NCI-H524 (cell line): ENCODE measurements around the gene CTBP2.
"Not testable (repeated sequence)": the region's sequence is repeated elsewhere in the genome, so short reads cannot be mapped to it uniquely, and the experiment has no call there.

ENCODE experiments used
- DNase-seq, 2 experiments: peaks; one replicate each; lab custom pipeline; 2025; lab: John Stamatoyannopoulos, UW

CTBP2 gene

DNA sequence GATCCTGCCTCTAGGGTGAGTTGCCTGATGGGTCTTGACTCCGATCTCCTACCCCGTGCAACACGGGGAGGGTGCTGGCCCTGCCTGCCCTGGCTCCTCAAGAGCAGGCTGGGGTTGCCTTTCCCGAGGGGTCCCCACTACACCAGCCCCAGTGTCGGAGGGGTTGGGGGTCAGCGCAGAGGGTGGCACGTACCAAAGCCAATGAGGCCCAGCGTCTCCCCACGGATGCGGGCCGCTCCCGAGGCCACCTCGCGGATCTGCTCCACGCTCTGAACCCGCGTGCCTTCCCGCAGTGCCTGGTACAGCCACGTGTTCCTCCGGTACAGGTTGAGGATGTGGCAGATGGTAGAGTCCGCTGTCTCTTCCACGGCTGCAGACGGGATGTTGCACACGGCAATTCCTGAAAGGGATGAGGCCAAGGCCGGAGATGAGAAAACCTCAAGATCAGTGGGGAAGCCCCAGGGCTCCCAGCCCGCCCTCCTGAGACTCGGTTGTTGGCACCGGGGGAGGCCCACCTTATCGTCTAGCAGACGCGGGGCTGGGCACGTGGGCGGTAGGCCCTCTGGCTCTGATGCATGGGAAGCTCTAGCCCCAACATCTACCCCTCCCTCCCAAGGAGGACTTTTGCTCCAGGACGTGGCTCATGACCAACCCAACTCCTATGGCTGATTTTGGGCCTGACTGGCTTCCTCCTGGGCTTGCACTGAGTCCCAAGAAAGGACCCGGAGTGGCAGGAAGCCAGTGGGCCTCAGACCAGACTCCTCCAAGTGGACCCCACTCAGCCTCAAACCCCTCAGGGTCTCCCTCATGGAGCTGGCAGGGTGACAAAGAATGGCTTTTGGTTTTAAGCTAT is 162.4 kb downstream of the CTBP2 start:
- DNase-seq, result no peak

DNA sequence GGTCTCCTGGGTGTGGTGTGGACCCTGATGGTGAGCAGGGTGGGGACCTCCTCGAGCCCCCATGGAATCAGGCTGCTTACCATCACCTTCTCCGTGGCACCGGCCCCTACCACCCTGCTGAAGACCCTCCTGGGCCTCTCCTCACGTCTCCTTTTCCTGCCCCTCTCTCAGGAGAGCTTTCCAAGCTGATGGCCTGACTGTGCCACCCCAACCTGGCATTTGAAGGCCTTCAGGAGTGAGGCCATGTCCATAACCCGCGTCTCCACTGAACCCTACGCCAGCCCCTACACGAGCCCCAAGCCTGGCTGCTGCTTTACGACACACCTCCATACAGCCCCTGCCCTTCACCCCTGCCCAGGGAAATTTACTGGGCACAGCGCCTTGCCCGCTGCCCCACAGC is 163.1 kb downstream of the CTBP2 start:
- DNase-seq, result no peak

GRCh38 chr10:124996854-124997215 is 163.5 kb downstream of the CTBP2 start:
- DNase-seq, result no peak

DNA sequence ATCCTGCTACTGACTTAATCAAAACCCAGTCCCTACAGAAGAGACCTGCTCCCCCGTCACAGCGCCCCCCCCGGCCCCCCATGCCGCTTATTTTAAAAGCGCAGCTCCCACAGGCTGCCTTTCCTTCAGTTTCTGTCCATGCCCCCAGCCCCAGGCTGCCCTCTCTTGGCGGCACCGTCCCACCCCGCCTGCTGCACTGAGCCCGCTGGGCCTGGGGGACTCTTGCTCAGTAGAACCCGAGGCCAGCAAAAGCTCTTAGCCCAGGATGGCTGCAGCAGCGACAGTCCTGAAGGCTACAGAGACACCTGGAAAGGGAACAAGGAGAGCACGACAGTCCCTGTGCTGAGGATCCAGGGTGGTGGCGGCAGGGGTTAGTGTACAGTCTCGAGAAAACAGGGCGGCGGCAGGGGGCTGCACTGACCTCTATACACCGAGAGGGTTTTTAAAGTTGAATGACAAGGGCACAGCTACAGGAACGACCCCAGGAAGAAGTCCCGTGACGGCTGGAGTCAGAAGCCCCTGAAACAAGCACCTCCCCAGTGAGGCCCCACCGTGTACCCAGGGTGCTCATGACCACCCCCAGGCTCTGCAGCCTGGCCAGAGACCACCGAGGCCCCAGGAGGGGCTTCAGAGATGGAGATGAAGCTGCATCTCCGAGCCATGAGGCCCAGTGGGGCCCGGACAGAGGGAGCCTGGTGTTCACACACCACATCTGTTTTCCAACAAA is 164.1 kb downstream of the CTBP2 start:
- no peak for DNase-seq

GRCh38 chr10:124995605-124996004 is 164.8 kb downstream of the CTBP2 start:
- no peak for DNase-seq

DNA sequence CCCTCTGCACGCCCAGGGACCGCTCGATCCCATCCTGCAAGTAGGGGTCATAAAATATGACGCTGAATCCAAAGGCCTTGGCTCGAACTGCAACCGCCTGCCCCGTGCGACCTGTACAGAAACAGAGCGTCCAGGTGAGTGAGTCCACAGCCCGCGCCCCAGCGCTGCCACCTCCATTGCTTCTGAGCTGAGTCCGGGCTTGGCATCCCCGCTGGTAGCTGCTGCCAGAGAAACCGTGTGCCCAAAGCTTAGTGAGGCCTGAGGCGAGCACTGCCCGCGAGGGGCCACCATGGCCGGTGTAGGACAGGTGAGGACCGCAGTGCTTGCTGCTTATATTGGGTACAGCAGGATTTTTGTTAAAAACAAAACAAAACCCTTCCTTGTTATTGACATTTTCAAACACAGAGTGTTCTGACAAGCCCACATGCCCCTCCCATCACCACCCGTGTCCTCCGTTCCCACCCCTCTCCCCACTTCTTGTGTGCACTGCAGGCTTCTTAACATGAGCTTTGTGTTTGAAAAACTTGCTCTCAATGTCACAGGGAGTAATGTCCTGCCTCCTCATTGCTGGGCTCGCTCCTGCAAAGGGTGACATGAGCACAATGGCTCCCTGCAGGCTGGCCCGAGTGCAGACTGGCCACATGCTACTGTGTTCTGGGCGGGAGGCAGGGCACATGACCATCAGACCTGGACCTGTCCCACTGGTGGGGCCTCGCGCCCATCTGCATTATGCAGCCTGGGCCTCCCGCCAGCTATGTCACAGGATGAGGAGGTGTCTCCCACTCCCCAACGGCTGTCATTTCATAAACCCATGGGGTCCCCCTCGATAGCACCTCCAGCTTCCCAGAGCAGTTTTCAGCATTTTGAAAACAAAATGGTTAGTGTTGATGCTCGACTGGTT is 165.5 kb downstream of the CTBP2 start:
- DNase-seq, result no peak

DNA sequence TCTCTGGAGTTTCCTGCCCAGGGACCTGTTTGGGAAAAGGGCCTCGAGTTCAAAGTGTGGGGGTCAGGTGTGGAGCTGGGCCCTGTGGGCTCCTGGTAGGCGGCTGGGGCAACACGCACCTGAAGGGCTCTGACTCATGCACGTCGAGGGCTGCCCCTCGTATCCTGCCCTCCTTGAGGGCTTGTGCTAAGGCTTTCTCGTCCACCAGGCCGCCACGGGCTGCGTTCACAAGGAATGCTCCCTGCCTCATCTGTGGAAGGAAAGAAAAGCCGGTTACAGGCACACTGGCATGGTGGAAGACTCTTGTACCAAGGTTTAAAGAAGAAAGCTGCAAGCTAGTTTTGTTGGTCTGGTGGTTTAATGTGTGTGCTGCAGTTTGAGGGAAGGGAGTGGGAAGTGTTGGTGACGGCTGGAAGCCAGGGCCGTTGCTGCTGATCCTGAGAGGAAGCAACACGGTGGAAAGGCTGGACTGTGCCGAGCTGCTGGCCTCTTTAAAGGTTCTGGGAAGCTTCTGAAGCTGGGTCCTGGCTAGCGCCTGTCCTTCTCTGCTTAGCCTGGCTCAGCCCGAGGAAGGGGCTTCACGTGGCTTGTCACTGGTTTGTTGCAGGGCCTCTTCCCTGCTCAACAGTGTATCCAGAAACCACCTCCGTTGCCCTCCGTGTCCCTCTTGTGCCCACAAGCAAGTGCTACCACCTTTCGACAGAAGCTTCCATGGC is 166.5 kb downstream of the CTBP2 start:
- no peak for DNase-seq

DNA sequence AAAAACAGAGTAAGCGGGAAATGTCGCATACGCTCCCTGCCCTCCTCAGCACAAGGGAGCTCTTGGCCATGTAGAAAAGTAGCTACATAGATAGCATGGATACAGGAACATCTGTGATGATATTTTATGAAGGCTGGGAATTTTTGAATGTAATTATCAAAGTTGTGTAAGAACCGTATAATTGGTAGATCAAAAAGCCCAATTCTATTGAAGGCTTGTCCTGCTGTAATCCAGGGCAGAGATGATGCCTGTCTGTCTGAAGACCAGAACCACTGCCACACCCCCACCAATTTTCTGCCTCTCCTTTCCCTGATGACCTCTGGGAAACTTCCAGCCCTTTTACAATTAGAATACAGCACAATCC is 167.0 kb downstream of the CTBP2 start:
- DNase-seq, result no peak

DNA sequence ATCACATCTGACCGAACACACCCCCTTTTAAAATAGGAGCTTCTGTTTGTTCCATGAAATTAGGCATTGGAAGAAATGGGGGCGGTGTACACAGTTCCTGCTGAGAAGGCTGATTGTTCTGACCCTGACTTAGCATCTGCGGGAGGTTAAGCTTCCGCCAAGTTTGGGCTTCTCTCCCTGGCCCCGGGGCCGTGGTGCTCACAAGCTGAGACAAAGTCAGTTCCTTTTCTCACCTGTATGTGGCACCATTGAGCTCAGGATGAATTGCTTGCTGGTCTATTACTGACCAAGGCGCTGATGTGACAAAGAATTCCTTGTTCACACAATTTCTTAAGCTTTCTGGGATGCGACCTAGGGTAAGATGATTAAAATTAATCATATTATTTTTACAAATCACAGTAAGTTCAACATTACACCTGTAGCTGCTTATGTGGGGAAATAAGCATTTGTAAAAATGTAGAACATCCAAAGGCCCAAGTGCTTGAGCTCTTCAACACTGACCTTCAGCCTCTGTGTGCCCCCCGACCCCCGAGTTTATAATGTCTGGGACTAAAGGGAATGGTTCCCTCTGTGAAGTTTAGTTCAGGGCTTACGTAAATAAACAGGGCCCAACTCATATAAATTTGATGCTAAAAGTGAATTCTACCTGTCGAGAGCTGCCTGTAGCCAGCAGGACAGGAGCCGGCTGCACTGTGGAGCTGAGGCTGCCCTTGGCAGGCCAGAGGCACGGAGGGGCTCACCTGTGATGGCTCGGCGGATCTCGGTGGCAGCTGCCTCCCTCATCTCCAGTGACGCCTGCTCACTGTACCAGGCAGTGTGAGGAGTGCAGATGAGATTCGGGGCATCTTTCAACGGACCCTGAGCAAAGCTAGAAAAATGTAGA is 167.7 kb downstream of the CTBP2 start:
- peak; percentile 10 to 27 for DNase-seq

DNA sequence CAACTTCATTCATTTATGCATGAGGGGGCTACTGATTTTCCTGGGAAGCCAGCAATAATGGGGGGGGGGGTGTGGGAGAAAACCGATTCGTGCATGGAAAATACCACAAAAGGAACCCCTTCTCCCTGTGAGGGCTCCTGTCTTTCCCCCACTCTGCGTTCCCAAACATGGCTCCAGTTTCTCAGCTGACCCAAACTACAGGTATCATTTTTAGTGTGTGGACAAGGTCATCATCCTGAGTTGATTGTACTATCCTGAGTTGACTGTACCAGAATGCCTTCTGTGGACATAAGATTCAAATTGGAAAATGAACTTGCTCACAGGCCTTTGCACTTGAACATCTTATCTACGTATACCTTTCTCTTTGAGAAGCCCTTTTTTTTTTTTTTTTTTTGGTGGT is 168.5 kb downstream of the CTBP2 start:
- no peak for DNase-seq

GRCh38 chr10:124990671-124991625 is 169.4 kb downstream of the CTBP2 start:
- DNase-seq, result no peak

GRCh38 chr10:124989526-124989925 is 170.8 kb downstream of the CTBP2 start:
- DNase-seq, result no peak

- not testable (repeated sequence) for DNase-seq
Observed at GRCh38 chr10:124988753-124989152, 171.6 kb downstream of the CTBP2 start.

DNA sequence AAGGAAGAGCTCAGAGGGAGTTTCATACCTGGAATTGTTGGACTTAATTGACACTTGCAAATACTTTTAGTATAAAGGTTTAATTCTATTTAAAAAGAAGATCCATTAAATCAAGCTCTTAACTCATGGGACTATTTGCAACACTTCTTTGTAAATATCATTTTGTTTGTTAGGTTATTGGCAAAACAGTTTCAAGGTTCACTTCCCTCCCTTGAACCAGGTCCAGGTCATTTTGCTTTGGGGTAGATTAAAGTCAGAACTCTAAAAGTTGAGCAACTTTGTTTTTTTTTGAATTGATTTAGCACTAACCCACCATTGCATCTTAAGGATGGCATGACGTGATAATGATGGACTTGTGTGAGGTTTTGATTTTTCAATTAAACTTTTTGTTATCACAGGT is 172.6 kb downstream of the CTBP2 start:
- no peak for DNase-seq

DNA sequence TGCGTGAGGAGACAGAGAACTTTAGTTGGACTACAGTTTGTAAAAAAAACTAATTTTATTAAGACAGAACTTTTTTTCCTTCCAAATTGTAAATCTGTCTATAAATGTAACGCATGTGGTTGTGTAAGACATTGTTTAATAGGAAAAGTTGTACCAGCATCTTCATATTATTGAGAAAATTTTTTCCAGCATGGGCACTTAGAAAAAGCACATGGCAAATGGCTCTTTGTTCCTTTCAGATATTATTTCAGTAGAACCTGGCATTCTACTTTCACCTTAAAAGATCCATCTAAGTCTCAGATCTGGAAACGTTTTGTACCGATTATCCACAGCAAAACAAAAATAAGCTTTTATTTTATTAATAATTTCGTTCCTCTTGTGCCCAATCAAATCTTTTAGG is 175.2 kb downstream of the CTBP2 start:
- no peak for DNase-seq

DNA sequence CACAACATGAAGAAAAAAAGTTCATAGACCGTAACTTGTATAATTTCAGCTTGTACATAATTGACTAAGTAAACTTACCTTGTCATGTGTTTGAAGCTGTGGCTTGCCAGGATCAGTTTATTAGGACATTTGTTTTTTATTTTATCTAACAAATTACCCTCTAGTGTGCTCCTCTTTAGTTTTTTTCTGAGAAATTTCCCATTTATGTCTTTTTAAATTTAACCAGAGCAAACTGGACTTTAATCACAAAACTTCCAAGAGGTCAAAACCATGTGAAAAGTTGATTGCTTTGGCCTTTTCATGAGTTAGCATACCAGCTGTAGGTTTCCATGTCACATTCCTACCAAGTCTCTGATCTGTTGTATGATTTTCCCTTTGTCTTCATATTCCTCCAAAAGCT is 176.0 kb downstream of the CTBP2 start:
- no peak for DNase-seq

- DNase-seq, result no peak
Observed at GRCh38 chr10:124983321-124983720, 177.0 kb downstream of the CTBP2 start.

- DNase-seq, result no peak
Observed at GRCh38 chr10:124978376-124978725, 182.0 kb downstream of the CTBP2 start.

- DNase-seq, result no peak
Observed at GRCh38 chr10:124977648-124978375, 182.6 kb downstream of the CTBP2 start.
